ENCODE results near the gene ZNF831.

The ZNF831 gene

GRCh38 chr20:59157961-59158541 lies 5.6 kb upstream of the ZNF831 start:
- Mint-ChIP-seq H3K4me1 (ENCODE audit: low read depth) (peaks cover 93% of the 10 kb centered on the region), H3K9me3 (ENCODE audit: low read depth) (no peaks in the 10 kb centered on the region), H3K27ac (peak overlapping the region; percentile 73), H3K4me3 (peak overlapping the region; percentile 10), H3K27me3 (no peaks in the 10 kb centered on the region), H3K36me3 (peaks cover 4% of the 10 kb centered on the region)

GRCh38 chr20:59158673-59159072 lies 4.9 kb upstream of the ZNF831 start:
- Mint-ChIP-seq H3K4me1 (ENCODE audit: low read depth) (peaks cover 95% of the 10 kb centered on the region), H3K4me3 (peak overlapping the region; percentile 87), H3K36me3 (peaks cover 4% of the 10 kb centered on the region), H3K27me3 (no peaks in the 10 kb centered on the region), H3K9me3 (ENCODE audit: low read depth) (no peaks in the 10 kb centered on the region), H3K27ac (peak overlapping the region; percentile 95)

- Mint-ChIP-seq H3K4me1 (ENCODE audit: low read depth) (peaks cover 95% of the 10 kb centered on the region), H3K9me3 (ENCODE audit: low read depth) (no peaks in the 10 kb centered on the region), H3K27me3 (no peaks in the 10 kb centered on the region), H3K27ac (peak overlapping the region; percentile 95), H3K36me3 (peaks cover 4% of the 10 kb centered on the region), H3K4me3 (peak overlapping the region; percentile 87)
Measured at GRCh38 chr20:59159091-59159490, 4.5 kb upstream of the ZNF831 start.

GRCh38 chr20:59159493-59160376 lies 3.9 kb upstream of the ZNF831 start:
- peaks cover 4% of the 10 kb centered on the region for H3K36me3 Mint-ChIP-seq

GRCh38 chr20:59160389-59161115 lies 3.1 kb upstream of the ZNF831 start:
- H3K27ac Mint-ChIP-seq: peak overlapping the region; percentile 95
- H3K9me3 Mint-ChIP-seq (ENCODE audit: low read depth): no peaks in the 10 kb centered on the region
- no peaks in the 10 kb centered on the region for H3K27me3 Mint-ChIP-seq
- peaks cover 4% of the 10 kb centered on the region for H3K36me3 Mint-ChIP-seq
- H3K4me3 Mint-ChIP-seq: peak overlapping the region; percentile 87
- peaks cover 93% of the 10 kb centered on the region for H3K4me1 Mint-ChIP-seq (ENCODE audit: low read depth)

More at GRCh38 chr20:59159493-59160376, 3.9 kb upstream of the ZNF831 start:
- H3K9me3 Mint-ChIP-seq (ENCODE audit: low read depth): no peaks in the 10 kb centered on the region
- peak overlapping the region; percentile 95 for H3K27ac Mint-ChIP-seq
- H3K4me1 Mint-ChIP-seq (ENCODE audit: low read depth): peaks cover 93% of the 10 kb centered on the region
- H3K27me3 Mint-ChIP-seq: no peaks in the 10 kb centered on the region
- peak overlapping the region; percentile 87 for H3K4me3 Mint-ChIP-seq

- H3K4me1 Mint-ChIP-seq (ENCODE audit: low read depth): peaks cover 96% of the 10 kb centered on the region
- H3K4me3 Mint-ChIP-seq: peak overlapping the region; percentile 87
- peak overlapping the region; percentile 95 for H3K27ac Mint-ChIP-seq
- H3K27me3 Mint-ChIP-seq: no peaks in the 10 kb centered on the region
- no peaks in the 10 kb centered on the region for H3K9me3 Mint-ChIP-seq (ENCODE audit: low read depth)
- H3K36me3 Mint-ChIP-seq: peaks cover 4% of the 10 kb centered on the region
Measured at GRCh38 chr20:59161721-59162120, 1.9 kb upstream of the ZNF831 start.

GRCh38 chr20:59164686-59165391 lies 1.2 kb downstream of the ZNF831 start:
- peak overlapping the region; percentile 81 for H3K4me3 Mint-ChIP-seq

GRCh38 chr20:59165396-59165795 lies 1.8 kb downstream of the ZNF831 start:
- no peaks in the 10 kb centered on the region for H3K9me3 Mint-ChIP-seq (ENCODE audit: low read depth)
- H3K4me3 Mint-ChIP-seq: peak overlapping the region; percentile 81
- peaks cover 6% of the 10 kb centered on the region for H3K36me3 Mint-ChIP-seq
- H3K27me3 Mint-ChIP-seq: no peaks in the 10 kb centered on the region
- H3K27ac Mint-ChIP-seq: peak overlapping the region; percentile 95
- peaks cover 94% of the 10 kb centered on the region for H3K4me1 Mint-ChIP-seq (ENCODE audit: low read depth)

More at GRCh38 chr20:59164686-59165391, 1.2 kb downstream of the ZNF831 start:
- Mint-ChIP-seq H3K4me1 (ENCODE audit: low read depth) (peaks cover 94% of the 10 kb centered on the region), H3K27ac (peak overlapping the region; percentile 95), H3K36me3 (peaks cover 2% of the 10 kb centered on the region), H3K9me3 (ENCODE audit: low read depth) (no peaks in the 10 kb centered on the region), H3K27me3 (no peaks in the 10 kb centered on the region)

- H3K27me3 Mint-ChIP-seq: no peaks in the 10 kb centered on the region
- no peaks in the 10 kb centered on the region for H3K9me3 Mint-ChIP-seq (ENCODE audit: low read depth)
- H3K27ac Mint-ChIP-seq: peak overlapping the region; percentile 95
- peaks cover 9% of the 10 kb centered on the region for H3K36me3 Mint-ChIP-seq
- peak overlapping the region; percentile 81 for H3K4me3 Mint-ChIP-seq
- H3K4me1 Mint-ChIP-seq (ENCODE audit: low read depth): peaks cover 94% of the 10 kb centered on the region
Measured at GRCh38 chr20:59165891-59166709, 2.5 kb downstream of the ZNF831 start.

- Mint-ChIP-seq H3K4me3 (no peak overlapping the region), H3K9me3 (ENCODE audit: low read depth) (no peaks in the 10 kb centered on the region), H3K36me3 (peaks cover 21% of the 10 kb centered on the region), H3K27me3 (no peaks in the 10 kb centered on the region), H3K4me1 (ENCODE audit: low read depth) (peaks cover 91% of the 10 kb centered on the region), H3K27ac (peak overlapping the region; percentile 74)
Measured at GRCh38 chr20:59170406-59171349, 7.1 kb downstream of the ZNF831 start.

- Mint-ChIP-seq H3K36me3 (peaks cover 29% of the 10 kb centered on the region), H3K27me3 (no peaks in the 10 kb centered on the region), H3K4me1 (ENCODE audit: low read depth) (peaks cover 89% of the 10 kb centered on the region), H3K27ac (peak overlapping the region; percentile 24), H3K4me3 (no peak overlapping the region), H3K9me3 (ENCODE audit: low read depth) (no peaks in the 10 kb centered on the region)
Measured at GRCh38 chr20:59171986-59172385, 8.4 kb downstream of the ZNF831 start.

- Mint-ChIP-seq H3K4me1 (ENCODE audit: low read depth) (peaks cover 89% of the 10 kb centered on the region), H3K27ac (peak overlapping the region; percentile 42), H3K36me3 (peaks cover 30% of the 10 kb centered on the region), H3K9me3 (ENCODE audit: low read depth) (no peaks in the 10 kb centered on the region), H3K4me3 (no peak overlapping the region), H3K27me3 (no peaks in the 10 kb centered on the region)
Measured at GRCh38 chr20:59173938-59174491, 10.4 kb downstream of the ZNF831 start.

- Mint-ChIP-seq H3K27ac (peak overlapping the region; percentile 76), H3K27me3 (no peaks in the 10 kb centered on the region), H3K4me1 (ENCODE audit: low read depth) (peaks cover 86% of the 10 kb centered on the region), H3K4me3 (no peak overlapping the region), H3K36me3 (peaks cover 28% of the 10 kb centered on the region), H3K9me3 (ENCODE audit: low read depth) (no peaks in the 10 kb centered on the region)
Measured at GRCh38 chr20:59175002-59175401, 11.4 kb downstream of the ZNF831 start.

Data from activated naive CD8-positive, alpha-beta T cell (primary cell).